HG02981 (cell line): Measurements from ENCODE around the gene SDK1.
"Not testable (repeated sequence)": the region's sequence is repeated elsewhere in the genome, so short reads cannot be mapped to it uniquely, and the experiment has no call there.

Source experiments
- ATAC-seq: cut with Tn5 transposase; IDR thresholded peaks from one replicate; pipeline ENCODE4 v1.9.1; 2021; ENCODE audit warnings: mild to moderate bottlenecking, moderate library complexity; ENCODE audit not compliant: unreplicated experiment

The SDK1 gene

GRCh38 chr7:3643091-3643490, 342.0 kb downstream of the SDK1 start:
- no peak for ATAC-seq

- no peak for ATAC-seq
These were observed 347.2 kb downstream of the SDK1 start for GRCh38 chr7:3648276-3648675.

GRCh38 chr7:3649250-3649649, 348.2 kb downstream of the SDK1 start:
- ATAC-seq = no peak

GRCh38 chr7:3649678-3650440, 348.8 kb downstream of the SDK1 start:
- no peak for ATAC-seq

GRCh38 chr7:3650844-3651243, 349.8 kb downstream of the SDK1 start:
- no peak for ATAC-seq

GRCh38 chr7:3655635-3656034, 354.6 kb downstream of the SDK1 start:
- ATAC-seq = no peak

GRCh38 chr7:3657206-3657605, 356.2 kb downstream of the SDK1 start:
- no peak for ATAC-seq

- ATAC-seq = no peak
These were observed 367.7 kb downstream of the SDK1 start for GRCh38 chr7:3668743-3669142.

- ATAC-seq = no peak
These were observed 369.8 kb downstream of the SDK1 start for GRCh38 chr7:3670898-3671297.

GRCh38 chr7:3673524-3673923, 372.5 kb downstream of the SDK1 start:
- no peak for ATAC-seq

GRCh38 chr7:3678314-3678810, 377.3 kb downstream of the SDK1 start:
- ATAC-seq = no peak

GRCh38 chr7:3682028-3682710, 381.1 kb downstream of the SDK1 start:
- ATAC-seq = no peak

- ATAC-seq = no peak
These were observed 382.8 kb downstream of the SDK1 start for GRCh38 chr7:3683546-3684539.

GRCh38 chr7:3688071-3688470, 387.0 kb downstream of the SDK1 start:
- no peak for ATAC-seq

- no peak for ATAC-seq
These were observed 387.8 kb downstream of the SDK1 start for GRCh38 chr7:3688842-3689241.

GRCh38 chr7:3691478-3692158, 390.6 kb downstream of the SDK1 start:
- ATAC-seq = no peak

- ATAC-seq = no peak
These were observed 394.6 kb downstream of the SDK1 start for GRCh38 chr7:3695602-3696001.

GRCh38 chr7:3696113-3696512, 395.1 kb downstream of the SDK1 start:
- no peak for ATAC-seq

GRCh38 chr7:3697472-3697871, 396.4 kb downstream of the SDK1 start:
- no peak for ATAC-seq

GRCh38 chr7:3705258-3705657, 404.2 kb downstream of the SDK1 start:
- ATAC-seq = no peak

- not testable (repeated sequence) for ATAC-seq
These were observed 405.0 kb downstream of the SDK1 start for GRCh38 chr7:3706091-3706490.
